Raji (cell line): ENCODE results near the gene PKD1.

ENCODE experiments used
- POLR2A ChIP-seq: IDR thresholded peaks from 2 replicates; pipeline ENCODE4 v1.6.1; 2011; ENCODE audit warnings: low read depth, low read length, control low read depth; ENCODE audit not compliant: insufficient read depth

Gene PKD1

DNA sequence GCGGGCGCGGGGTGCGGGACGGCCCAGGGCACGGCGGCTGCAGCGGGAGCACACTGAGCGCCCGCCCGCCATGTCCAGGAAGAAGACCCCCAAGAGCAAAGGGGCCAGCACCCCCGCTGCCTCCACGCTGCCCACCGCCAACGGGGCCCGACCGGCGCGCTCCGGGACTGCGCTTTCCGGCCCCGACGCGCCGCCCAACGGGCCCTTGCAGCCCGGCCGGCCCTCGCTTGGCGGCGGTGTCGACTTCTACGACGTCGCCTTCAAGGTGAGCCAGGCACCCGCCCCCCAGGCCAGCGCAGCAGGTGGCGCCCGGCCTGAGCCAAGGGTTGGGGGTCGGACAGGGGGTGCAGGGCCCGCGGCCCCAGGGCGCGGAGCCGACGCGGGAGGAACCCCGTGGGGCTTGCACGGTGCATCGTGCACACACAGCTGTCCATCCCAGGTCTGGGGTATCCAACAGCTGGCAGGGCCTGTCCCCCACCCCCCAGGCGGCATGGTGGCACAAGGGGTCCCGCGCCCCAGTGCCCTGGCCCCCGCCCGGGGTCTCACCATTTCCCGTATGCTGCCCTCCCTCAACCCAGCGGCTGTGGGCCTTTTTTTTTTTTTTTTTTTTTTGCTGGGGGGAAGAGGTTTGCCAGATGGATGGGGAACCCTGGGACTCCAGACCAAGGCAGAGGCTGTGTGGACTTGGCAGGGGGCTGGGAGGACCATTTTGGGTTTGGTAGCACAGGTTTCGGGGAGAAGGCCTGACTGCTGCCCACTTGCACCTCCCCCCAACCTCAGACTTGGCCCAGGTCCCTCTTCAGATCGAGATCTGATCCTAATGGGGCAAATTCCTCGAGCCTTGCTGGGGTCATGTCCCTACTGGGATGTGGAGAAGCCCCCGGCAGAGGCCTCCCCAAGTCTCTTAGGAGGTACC is 13.3 kb upstream of the PKD1 start:
- no peak; the same call in 1 of the 2 replicates for TF ChIP-seq POLR2A

- TF ChIP-seq POLR2A, result no peak
These were observed 12.4 kb upstream of the PKD1 start, which contains the start of gene RAB26 for GRCh38 chr16:2147981-2148671. TSS of gene RAB26 (plus strand) at chr16:2148625. CDS start at chr16:2148784, 159 bp downstream.

- TF ChIP-seq POLR2A, result no peak
These were observed 11.7 kb upstream of the PKD1 start for GRCh38 chr16:2147378-2147777.

- no peak for TF ChIP-seq POLR2A
These were observed 10.1 kb upstream of the PKD1 start for GRCh38 chr16:2145843-2146242.

DNA sequence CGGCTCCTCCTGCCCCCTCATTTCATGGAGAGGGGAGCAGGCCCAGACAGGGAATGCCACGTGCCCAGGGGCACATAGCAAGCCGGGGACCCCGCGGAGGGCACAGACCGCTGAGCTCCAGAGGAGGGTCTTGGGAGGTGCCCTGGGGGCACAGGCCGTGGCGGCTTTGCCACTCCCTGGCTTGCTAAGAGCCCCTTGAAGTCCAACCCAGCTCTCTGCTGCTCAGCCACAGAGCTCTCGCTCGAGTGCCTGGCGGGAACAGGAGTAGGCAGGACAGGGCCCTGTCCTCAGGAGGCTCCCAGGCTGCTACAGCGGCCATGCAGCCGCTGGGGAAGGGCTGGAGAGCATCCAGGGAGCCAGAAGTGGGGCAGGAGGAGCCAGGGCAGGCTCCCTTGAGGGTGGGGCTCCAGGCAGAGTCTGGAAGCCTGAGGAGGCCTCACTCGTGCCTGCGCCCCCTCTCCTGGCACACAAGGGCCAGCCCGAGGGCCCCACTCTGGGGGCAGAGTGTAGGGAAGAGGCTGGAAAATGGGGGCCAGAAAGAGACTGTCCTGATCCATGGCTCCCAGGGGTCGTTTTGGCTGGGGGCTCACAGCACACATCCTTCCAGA is 8.3 kb upstream of the PKD1 start:
- no peak for TF ChIP-seq POLR2A

DNA sequence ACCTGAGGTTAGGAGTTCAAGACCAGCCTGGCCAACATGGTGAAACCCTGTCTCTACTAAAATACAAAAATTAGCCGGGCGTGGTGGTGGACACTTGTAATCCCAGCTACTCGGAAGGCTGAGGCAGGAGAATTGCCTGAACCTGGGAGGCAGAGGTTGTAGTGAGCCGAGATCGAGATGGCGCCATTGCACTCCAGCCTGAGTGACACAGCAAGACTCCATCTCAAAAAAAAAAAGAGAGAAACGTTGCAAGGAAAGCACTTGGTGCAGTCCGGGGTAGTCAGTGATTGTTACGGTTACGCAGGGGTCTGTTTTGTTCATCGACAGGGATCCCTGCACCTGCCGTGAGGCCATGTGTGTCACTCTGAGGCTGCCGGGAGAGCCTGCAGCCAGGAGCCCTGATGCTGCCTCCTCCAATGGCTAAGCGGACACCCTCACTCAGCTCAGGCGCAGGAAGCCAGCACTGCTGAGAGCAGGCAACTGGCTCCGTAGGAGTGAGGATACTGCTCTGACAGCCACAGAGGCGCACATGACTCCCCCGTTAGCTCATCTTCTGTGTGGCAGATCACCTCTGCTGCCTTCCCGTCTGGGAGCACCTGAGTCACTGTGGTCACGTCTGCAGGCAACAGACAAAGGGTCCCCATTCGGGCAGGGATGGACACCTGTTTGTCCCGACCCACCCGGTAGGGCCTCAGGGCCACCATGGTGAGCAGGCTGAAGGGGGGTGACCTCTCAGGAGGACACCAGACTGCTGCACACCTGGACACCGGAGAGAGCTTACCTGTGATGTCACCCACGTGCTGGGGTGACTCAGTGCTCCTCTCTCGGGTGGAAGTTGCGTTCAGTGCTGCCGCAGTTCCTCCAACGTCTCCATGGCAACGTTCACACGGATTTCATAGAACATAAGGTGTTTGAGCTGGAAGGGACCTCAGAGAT is 7.5 kb upstream of the PKD1 start:
- TF ChIP-seq POLR2A, result no peak

DNA sequence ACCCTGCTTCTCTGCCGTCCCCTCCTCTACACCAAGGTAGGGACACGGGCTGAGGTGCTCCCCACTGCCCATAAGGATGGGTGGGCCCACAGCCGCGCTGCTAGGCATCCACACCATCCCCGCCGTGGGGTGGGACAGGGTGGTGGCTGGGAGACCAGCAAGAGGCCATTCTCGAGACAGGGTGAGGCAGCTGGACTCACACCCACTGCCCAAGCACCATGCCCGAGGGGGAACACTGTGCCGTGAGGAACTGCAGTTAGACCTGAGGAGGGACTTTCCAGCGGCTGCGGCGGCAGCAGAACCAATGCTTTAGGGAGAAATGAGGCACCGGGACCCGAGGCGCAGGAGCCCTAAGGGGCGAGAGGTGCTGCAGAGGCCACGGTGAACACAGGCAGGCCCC is 13.3 kb downstream of the PKD1 start:
- no peak for TF ChIP-seq POLR2A

GRCh38 chr16:2121853-2122252 is 13.8 kb downstream of the PKD1 start:
- TF ChIP-seq POLR2A, result no peak

DNA sequence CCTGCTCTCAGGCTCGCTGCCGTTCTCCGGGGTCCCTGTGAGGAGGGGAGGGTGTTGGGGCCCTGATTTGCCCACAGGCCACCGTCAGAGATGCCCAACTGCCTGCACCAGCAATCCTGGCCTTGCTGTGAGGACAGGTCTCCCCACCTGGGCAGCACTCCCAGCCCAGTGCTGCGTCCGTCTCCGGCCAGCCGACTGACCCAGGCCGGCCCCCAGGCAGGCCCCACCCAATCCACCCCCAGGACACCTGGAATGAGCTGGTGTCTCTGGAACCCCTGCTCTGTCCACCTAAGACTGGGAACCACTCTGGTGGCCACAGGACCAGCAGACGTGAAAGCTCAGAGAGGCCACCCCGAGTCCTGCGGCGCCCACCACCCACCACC is 20.1 kb downstream of the PKD1 start:
- TF ChIP-seq POLR2A, result no peak

- no peak for TF ChIP-seq POLR2A
These were observed 33.2 kb downstream of the PKD1 start for GRCh38 chr16:2102471-2102870.

- TF ChIP-seq POLR2A, result no peak
These were observed 38.7 kb downstream of the PKD1 start for GRCh38 chr16:2096853-2097595.

DNA sequence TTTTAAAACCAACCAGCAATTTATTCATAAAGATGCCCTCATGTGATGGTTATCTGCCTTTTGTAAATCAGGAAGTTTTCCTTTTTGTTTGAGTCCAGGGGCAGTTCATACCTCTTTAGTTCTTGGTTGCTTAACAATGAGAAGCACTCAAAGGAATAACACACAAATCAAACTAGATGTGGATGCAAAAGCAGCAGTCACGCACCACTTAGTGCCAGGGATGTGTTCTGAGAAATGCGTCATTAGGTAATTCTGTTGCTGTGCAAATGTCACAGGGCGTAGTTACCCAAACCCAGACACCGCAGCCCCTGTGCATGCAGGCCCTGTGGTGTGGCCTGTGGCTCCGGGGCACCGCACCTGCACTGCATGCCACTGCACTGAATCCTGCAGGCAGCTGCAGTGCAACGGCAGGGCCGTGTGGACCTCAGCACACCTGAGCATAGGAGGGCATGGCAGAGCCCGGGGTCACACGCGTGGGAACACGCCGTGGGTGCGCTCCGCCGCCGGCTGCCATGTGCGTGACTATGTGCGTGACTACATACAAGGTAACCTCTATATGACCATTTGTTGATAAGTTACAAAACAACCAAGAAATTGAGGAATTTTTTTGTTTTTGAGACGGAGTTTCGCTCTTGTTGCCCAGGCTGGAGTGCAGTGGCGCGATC is 39.6 kb downstream of the PKD1 start:
- TF ChIP-seq POLR2A, result no peak

DNA sequence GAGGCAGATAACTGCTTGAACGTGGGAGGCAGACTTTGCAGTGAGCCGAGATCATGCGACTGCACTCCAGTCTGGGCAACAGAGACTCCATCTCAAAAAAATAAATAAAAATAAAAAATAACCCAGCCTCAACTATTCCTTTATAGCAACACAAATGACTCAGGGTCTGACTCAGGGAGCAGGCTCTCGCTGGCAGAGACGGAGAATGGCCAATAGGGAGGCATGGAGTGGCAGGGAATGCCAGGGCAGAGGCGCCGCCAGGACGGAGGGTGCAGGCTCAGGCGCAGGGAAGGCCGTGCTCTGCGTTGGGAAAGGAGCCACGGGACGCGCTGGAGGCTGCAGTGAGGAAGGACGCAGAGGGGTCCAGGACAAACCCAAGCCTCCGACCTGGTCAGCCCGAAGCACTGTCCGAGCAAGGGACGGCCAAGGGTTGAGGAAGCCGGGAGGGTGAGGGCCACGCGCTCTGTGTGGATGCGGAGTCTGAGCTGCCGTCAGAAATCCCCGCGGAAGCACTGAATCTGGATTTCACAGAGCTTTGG is 40.3 kb downstream of the PKD1 start:
- no peak for TF ChIP-seq POLR2A
